Hepatocyte (in vitro differentiated cells): ENCODE data around the gene ESPL1. TPM values are rescaled to one million over a fixed set of nuclear protein-coding genes. Genes with fewer than 3 reads are reported as not detected.

Experiments
- DNase-seq: peaks from one replicate; pipeline ENCODE4 v3.0.0-alpha.2; 2016; ENCODE audit warnings: low spot score
- H2AFZ ChIP-seq: fragments of 200-600 bp; sonication (generic); 2 replicates; pipeline ENCODE4 v1.6.0; 2016; ENCODE audit warnings: antibody characterized with exemption, mild to moderate bottlenecking
- H3K27ac ChIP-seq: fragments of 200-600 bp; sonication (generic); 2 replicates; pipeline ENCODE4 v1.5.1; 2016; ENCODE audit warnings: mild to moderate bottlenecking
- H3K27me3 ChIP-seq: fragments of 200-600 bp; sonication (generic); 2 replicates; pipeline ENCODE4 v1.6.1; 2016
- H3K36me3 ChIP-seq: fragments of 200-600 bp; sonication (generic); replicated peaks from 2 replicates; pipeline ENCODE4 v1.5.1; 2016; ENCODE audit warnings: low read depth; ENCODE audit not compliant: insufficient read depth
- H3K4me1 ChIP-seq: fragments of 200-600 bp; sonication (generic); 2 replicates; pipeline ENCODE4 v1.5.1; 2016; ENCODE audit warnings: mild to moderate bottlenecking, moderate library complexity; ENCODE audit not compliant: insufficient read depth
- H3K4me2 ChIP-seq: fragments of 200-600 bp; sonication (generic); 2 replicates; pipeline ENCODE4 v1.6.0; 2016
- H3K4me3 ChIP-seq: fragments of 200-600 bp; sonication (generic); 2 replicates; pipeline ENCODE4 v1.5.1; 2016; ENCODE audit warnings: mild to moderate bottlenecking
- H3K79me2 ChIP-seq: fragments of 200-600 bp; sonication (generic); 2 replicates; pipeline ENCODE4 v1.6.0; 2017; ENCODE audit warnings: mild to moderate bottlenecking
- H3K9me2 ChIP-seq: fragments of 200-600 bp; sonication (generic); replicated peaks from 2 replicates; pipeline ENCODE4 v1.6.0; 2017; ENCODE audit warnings: mild to moderate bottlenecking; ENCODE audit not compliant: insufficient read depth
- H3K9me3 ChIP-seq: fragments of 200-600 bp; sonication (generic); 2 replicates; pipeline ENCODE4 v1.5.1; 2016; ENCODE audit warnings: low read depth, mild to moderate bottlenecking
- H4K20me1 ChIP-seq: fragments of 200-600 bp; sonication (generic); 2 replicates; pipeline ENCODE4 v1.6.0; 2016; ENCODE audit warnings: mild to moderate bottlenecking; ENCODE audit not compliant: insufficient read depth, poor library complexity, severe bottlenecking
- EZH2 ChIP-seq: fragments of 200-600 bp; sonication (generic); IDR thresholded peaks from 2 replicates; pipeline ENCODE4 v1.6.1; 2016; ENCODE audit warnings: antibody characterized with exemption, mild to moderate bottlenecking, borderline replicate concordance
- EZH2phosphoT487 ChIP-seq: fragments of 200-600 bp; sonication (generic); IDR thresholded peaks from one replicate; pipeline ENCODE4 v1.6.1; 2018; ENCODE audit warnings: antibody characterized with exemption, mild to moderate bottlenecking, low read depth, moderate library complexity; ENCODE audit not compliant: unreplicated experiment, severe bottlenecking
- WGBS: methylation state at CpG from one replicate; pipeline ENCODE4 v1.1.6; 2016; ENCODE audit warnings: low lambda C conversion rate; ENCODE audit errors: missing lambda C conversion rate; 5-methylcytosine and 5-hydroxymethylcytosine counted together
- polyA plus RNA-seq: library from polyadenylated mRNA; unstranded; fragments of >200 nt; fragmentation: Nextera tagmentation; extraction: Ambion mirVana; gene quantifications from 2 replicates; pipeline ENCODE4 v1.2.1, GENCODE V29; 2016
- total RNA-seq: library from RNA; depleted of rRNA; stranded (reverse); fragments of >200 nt; gene quantifications from 2 replicates; pipeline ENCODE4 v1.2.3, GENCODE V29; 2014
- TF ChIP-seq, protein P1 (sequence below): fragments of 200-600 bp; sonication (generic); IDR thresholded peaks from 2 replicates; pipeline ENCODE4 v1.5.1; 2016; ENCODE audit warnings: antibody characterized with exemption, mild to moderate bottlenecking; ENCODE audit not compliant: poor library complexity

Gene ESPL1
- total and polyA plus RNA-seq, 2 experiments from 2014 or later: 5.8 to 7.6 TPM

DNA sequence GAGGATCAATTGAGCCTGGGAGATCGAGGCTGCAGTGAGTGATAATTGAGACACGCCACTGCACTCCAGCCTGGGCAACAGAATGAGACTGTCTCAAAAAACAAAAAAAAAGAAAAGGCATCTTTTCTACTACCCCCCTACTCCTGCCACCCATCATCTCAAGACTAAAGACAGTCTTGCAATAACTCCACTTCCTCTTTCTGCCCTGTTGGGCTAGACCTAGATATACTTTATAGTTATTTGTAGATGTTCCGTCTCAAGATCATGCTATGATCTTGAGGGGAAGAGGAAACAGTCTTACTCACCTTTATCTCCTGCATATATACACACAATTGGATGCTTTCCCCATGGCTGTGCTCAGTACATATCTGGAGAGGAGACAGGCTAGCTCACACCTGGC is 12.1 kb upstream of the ESPL1 start:
- Histone ChIP-seq H3K9me3 (no peaks in the 10 kb centered on the region), H3K36me3 (no peaks in the 10 kb centered on the region), H3K79me2 (peaks cover 29% of the 10 kb centered on the region), H3K4me2 (no peak overlapping the region), H4K20me1 (no peaks in the 10 kb centered on the region), H3K4me1 (peaks cover 14% of the 10 kb centered on the region), H3K4me3 (no peak overlapping the region), H3K27ac (no peak overlapping the region), H3K9me2 (no peaks in the 10 kb centered on the region), H3K27me3 (no peaks in the 10 kb centered on the region), H2AFZ (no peak overlapping the region)
- TF ChIP-seq EZH2phosphoT487 (no peak), EZH2 (no peak)
- TF ChIP-seq, protein P1, sequence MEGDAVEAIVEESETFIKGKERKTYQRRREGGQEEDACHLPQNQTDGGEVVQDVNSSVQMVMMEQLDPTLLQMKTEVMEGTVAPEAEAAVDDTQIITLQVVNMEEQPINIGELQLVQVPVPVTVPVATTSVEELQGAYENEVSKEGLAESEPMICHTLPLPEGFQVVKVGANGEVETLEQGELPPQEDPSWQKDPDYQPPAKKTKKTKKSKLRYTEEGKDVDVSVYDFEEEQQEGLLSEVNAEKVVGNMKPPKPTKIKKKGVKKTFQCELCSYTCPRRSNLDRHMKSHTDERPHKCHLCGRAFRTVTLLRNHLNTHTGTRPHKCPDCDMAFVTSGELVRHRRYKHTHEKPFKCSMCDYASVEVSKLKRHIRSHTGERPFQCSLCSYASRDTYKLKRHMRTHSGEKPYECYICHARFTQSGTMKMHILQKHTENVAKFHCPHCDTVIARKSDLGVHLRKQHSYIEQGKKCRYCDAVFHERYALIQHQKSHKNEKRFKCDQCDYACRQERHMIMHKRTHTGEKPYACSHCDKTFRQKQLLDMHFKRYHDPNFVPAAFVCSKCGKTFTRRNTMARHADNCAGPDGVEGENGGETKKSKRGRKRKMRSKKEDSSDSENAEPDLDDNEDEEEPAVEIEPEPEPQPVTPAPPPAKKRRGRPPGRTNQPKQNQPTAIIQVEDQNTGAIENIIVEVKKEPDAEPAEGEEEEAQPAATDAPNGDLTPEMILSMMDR: no peak
- no peak for DNase-seq
- WGBS: 94% methylated on average over 3 of the region's 3 CpGs

GRCh38 chr12:53258541-53259539 is 9.3 kb upstream of the ESPL1 start:
- Histone ChIP-seq H3K4me3 (no peak overlapping the region), H3K4me1 (no peaks in the 10 kb centered on the region), H3K9me2 (no peaks in the 10 kb centered on the region), H3K27me3 (no peaks in the 10 kb centered on the region), H3K36me3 (no peaks in the 10 kb centered on the region), H3K4me2 (no peak overlapping the region), H3K9me3 (no peaks in the 10 kb centered on the region), H3K27ac (no peak overlapping the region), H3K79me2 (peaks cover 12% of the 10 kb centered on the region), H4K20me1 (no peaks in the 10 kb centered on the region), H2AFZ (no peak overlapping the region)
- no peak for DNase-seq
- TF ChIP-seq EZH2phosphoT487 (no peak), EZH2 (no peak)
- TF ChIP-seq, protein P1: no peak
- 83% methylated on average over 7 of the region's 7 CpGs for WGBS

- H3K27ac ChIP-seq: no peak overlapping the region
- H3K79me2 ChIP-seq: peaks cover 2% of the 10 kb centered on the region
- H4K20me1 ChIP-seq: no peaks in the 10 kb centered on the region
- H3K4me2 ChIP-seq: no peak overlapping the region
- no peaks in the 10 kb centered on the region for H3K27me3 ChIP-seq
- 94% methylated on average over 6 of the region's 6 CpGs for WGBS
- no peaks in the 10 kb centered on the region for H3K9me2 ChIP-seq
- H3K4me1 ChIP-seq: no peaks in the 10 kb centered on the region
- DNase-seq: no peak
- TF ChIP-seq, protein P1: no peak
- TF ChIP-seq EZH2 (no peak), EZH2phosphoT487 (no peak)
- H3K36me3 ChIP-seq: no peaks in the 10 kb centered on the region
- H3K4me3 ChIP-seq: no peak overlapping the region
- H2AFZ ChIP-seq: no peak overlapping the region
- no peaks in the 10 kb centered on the region for H3K9me3 ChIP-seq
Observed at GRCh38 chr12:53259891-53260290, 8.2 kb upstream of the ESPL1 start.
